ENCODE measurements around the gene DIAPH1. TPM values are rescaled to one million over a fixed set of nuclear protein-coding genes. Genes with fewer than 3 reads are reported as not detected.

DIAPH1 gene
- total RNA-seq, 4 donors from 2014 or later = 48.2 to 65.0 (median 55.0) TPM

DNA sequence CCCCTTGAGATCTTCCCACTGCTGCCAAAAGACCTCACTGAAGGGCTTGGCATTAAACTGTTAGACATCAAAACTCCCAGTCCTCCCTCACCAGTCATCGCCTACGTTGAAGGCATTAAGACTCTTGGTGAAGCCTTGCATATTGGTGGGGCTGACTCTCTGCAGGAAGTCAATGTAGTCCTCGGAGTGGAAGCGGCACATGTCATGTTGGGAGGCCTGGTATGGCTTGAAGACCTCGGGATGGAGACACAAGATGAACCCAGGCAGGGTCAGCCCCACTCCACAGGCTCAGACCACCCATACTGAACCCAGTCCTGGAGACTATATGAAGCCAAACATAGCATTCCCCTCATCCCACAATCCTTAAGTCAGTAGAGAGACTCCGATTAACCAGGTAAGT lies 15.9 kb upstream of the DIAPH1 start:
- TF ChIP-seq CTCF (IDR thresholded peaks at IDR 0.05; ENCODE audit: low read depth) = no peak

- no peak for TF ChIP-seq CTCF (IDR thresholded peaks at IDR 0.05; ENCODE audit: low read depth)
Measured at GRCh38 chr5:141633871-141634561, 15.2 kb upstream of the DIAPH1 start.

DNA sequence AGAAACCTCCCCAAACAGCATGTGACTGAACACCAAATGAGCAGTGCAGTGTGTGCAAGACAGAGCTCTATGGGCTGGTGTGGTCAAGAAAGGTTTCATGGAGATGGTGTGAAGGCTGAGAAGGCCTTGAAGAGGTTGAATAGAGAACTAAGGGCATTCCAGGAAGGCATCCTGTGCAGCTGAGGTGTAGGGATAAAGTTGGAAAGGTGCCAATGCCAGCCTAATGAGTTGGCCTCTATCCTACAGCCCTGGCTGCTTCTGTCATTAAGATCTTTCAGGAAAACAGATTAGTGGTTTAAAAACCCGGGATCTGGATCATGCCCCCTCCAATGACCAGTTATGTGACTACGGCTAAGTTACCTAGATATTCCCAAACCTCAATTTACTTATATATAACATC lies 13.8 kb upstream of the DIAPH1 start:
- no peak for TF ChIP-seq CTCF (IDR thresholded peaks at IDR 0.05; ENCODE audit: low read depth)

GRCh38 chr5:141630570-141631140 lies 11.9 kb upstream of the DIAPH1 start:
- TF ChIP-seq CTCF (IDR thresholded peaks at IDR 0.05; ENCODE audit: low read depth) = no peak

DNA sequence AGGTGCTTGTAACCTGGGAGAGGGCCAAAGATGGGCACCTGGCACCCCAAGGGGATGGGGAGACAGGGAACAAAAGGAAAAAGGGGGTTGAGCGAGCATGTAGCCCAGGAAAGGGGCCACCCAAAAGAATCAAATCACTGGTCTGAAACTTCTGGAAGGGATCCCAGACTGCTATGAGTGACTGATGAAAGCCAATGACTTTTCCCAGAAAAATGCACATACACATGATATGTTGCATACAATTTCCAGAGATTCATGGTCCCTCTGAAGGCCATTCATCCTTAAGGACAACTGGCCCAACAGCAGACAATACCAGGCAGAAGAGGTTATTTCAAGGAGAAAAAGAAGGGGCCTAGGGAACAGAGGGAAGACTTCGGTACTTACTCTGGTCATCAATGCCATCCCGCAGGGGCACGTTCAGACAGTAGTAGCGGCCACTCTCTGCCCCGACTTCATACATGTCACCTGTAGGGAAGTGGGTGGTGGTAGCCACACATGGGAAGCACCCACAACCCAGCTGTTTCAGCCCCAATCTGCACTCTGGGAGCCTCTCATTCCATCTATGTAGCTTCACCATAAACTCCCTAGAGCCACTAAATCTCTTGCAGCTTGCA lies 9.5 kb upstream of the DIAPH1 start:
- TF ChIP-seq CTCF (IDR thresholded peaks at IDR 0.05; ENCODE audit: low read depth) = no peak

DNA sequence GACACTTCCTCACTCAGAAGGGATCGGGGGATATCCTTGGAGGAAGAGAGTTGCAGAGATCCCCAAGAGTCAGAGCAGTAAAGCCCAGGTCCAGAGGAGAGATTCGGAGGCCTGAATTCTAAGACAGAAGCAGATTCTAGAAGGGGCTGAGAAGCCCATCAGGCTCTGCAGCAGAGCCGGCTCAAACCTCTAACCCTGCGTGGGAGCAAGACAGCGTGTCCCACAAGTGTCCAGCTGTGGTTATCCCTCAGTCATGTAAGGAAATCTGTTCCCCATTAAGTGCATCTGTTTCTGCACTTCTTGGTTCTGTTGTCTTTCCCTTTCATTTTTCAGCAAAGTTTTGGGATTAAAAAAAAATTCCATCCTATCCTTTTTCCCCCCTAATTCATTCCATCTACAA lies 4.8 kb upstream of the DIAPH1 start:
- TF ChIP-seq CTCF (IDR thresholded peaks at IDR 0.05; ENCODE audit: low read depth) = no peak

GRCh38 chr5:141623186-141623585 lies 4.4 kb upstream of the DIAPH1 start:
- no peak for TF ChIP-seq CTCF (IDR thresholded peaks at IDR 0.05; ENCODE audit: low read depth)
